NCI-H82 treated with DMSO at 0.1 percent for 48 hours (cell line): ENCODE measurements around the gene TMEM52.

Experiments
- DNase-seq: peaks from one replicate; lab custom pipeline; 2025; ENCODE audit not compliant: unreplicated experiment; lab: John Stamatoyannopoulos, UW

Gene TMEM52

DNA sequence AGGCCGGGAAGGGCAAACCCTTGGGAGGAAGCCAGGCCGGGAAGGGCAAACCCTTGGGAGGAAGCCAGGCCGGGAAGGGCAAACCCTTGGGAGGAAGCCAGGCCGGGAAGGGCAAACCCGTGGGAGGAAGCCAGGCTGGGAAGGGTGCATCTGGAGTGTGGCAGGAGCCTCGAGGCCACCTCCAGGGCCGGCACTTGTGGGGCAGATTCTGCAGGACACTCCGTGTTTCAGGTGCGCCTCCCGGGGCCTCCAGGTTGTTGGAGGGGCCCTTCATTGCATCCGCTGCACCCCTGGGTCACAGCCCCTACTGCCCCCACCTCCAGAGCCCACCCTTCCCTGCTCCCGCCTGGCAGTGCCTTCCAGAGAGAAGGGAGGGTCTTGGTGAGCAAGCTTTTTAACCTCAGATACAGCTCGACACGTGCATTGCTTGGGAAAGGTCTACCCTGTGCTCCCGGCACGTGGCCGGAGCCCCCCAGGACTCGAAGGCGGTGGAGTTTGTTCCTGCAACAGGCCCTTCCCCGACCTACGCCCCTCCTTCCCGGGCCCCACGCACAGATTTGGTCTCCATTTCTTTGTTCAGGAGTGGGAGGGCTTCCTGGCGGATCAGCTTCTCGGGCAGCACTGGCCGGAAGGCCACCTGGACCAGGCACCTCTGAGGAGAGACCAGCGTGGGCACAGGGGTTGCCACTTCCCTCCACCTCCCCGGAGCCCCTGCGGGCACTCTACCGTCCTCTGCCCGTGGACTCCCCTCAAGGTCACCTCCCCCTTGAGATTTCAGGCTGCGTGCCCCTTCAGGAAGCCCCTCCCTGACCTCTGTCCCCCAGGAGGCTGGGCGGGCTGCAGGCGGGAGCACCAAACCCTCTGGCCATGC lies 9.4 kb upstream of the TMEM52 start:
- no peak for DNase-seq

DNA sequence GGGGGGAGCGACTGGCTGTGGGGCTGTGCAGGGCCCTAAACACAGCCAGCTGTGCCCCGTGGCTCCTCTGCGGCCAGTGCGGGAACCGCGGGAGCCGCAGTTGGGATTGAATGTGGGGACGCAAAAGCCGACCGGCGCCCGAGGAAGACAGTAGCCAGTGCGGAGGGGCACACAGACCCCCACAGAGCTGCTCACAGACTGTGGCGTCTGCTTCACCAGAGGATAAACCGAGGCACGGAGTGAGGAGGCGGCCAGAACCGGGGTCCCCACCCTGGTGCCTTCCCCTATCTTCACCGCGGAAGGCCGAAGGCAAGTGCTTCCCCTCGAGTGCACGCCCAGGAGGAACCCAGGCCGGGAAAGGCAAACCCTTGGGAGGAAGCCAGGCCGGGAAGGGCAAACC lies 8.7 kb upstream of the TMEM52 start:
- no peak for DNase-seq

DNA sequence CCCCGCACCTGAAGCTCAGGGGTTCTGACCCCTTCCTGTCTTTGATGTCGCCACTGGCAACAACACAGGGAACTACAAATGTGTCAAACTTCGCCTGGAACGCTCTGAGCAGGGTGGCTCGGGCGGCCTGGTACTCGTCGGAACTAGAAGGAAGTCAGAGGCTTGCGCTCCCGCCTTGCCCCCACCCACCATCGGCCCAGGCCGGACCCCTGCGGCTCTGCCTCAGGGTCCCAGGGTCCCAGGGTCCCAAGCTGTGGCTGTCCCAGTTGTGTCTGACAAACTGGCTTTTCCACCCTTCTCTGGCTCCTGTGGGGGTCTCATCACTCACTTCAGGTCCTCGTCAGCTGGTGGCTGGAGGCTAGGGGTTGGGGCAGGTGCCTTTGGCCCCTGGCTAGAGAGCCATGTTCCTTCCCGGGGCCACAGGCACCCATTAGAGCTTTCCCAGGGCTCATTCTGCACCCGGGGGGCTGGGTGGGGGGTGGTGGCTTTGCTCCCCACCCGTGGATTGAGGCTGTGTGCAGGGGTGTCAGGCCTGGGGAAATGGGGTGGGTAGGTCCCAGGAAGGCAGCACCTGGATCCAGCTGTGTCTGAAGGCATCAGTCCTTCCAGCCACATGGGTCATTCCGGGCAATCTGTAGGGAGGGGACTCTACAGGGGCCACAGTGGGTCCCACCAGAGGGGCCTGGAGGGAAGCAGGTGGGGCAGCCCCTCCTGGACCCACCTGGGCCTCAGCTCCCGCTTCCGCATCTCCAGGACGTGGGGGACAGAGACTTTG lies 8.0 kb upstream of the TMEM52 start:
- no peak for DNase-seq

DNA sequence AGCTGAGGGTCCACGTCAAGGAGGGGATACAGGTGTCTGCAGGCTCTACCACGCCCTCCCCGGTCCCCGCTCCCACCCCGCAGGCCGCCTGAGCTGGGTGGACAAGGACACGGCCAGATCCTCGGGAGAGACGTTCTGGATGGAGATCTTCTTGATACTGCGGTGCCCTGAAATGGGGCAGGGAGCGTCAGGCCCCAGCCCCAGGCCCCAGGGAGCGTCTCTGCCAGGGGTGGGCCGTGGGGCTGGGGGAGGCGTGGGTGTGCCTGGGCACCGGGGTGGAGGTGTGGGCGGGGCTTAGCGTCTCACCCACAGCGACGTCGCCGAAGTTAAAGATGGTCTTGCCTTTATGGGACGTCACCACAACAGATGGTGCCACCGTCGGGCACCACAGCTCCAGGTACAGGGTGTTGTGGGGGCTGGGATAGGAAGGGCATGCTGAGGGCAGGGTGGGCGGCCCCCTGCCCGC lies 7.3 kb upstream of the TMEM52 start:
- no peak for DNase-seq

DNA sequence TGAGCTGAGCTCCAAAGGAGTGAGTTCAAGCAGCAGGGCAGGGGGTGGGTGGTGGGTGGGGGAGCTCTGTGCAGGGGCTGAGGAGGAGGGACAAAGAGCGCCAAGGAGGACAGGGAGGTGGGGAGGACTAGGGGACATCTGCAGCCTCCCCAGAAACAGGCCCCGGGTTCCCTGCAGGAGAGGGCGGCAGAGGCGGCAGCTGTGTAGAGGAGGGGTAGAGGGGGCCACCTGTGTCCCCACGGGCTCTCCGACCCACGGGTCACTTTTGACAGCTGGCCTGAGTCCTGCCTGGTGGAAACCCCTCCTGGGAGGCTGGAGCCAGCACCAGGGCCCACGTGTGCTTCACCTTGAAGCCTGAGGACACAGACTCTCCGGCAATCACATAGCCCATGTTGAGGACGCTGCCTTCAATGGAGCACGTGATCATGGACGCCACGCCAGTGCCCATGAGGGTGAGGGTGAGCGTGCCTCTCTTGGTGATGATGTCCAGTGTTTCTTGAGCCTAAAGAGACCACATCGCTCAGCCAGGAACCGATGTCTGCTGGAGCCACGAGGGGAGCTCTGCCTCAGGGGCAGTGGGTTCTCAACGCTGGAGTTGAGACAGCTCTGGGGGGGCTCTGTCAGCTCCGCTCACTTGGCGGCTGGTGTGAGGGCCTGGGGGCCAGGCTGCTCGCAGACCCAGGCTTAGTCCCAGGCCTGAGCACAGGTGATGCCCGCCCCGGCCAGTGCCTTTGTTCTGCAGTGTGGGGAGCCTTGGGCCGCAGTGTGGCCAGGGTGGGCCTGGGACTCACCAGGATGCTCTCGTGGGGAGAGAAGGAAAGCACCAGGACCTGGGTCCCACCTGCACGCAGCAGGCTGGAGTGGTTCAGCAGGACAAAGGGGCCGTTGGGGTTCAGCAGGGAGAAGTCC lies 6.6 kb upstream of the TMEM52 start:
- no peak for DNase-seq

DNA sequence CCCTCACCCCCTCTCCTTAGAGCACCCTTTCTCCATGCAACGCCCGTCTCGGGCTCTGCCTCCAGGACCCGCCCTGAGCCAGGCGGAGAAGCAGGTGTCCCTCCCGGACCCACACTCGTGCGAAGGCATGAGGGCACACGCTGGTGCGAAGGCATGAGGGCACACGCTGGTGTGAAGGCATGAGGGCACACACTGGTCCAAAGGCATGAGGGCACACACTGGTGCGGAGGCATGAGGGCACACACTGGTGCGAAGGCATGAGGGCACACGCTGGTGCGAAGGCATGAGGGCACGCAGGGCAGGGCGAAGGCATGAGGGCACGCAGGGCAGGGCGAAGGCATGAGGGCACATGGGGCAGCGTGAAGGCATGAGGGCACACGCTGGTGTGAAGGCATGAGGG lies 5.8 kb upstream of the TMEM52 start:
- no peak for DNase-seq

DNA sequence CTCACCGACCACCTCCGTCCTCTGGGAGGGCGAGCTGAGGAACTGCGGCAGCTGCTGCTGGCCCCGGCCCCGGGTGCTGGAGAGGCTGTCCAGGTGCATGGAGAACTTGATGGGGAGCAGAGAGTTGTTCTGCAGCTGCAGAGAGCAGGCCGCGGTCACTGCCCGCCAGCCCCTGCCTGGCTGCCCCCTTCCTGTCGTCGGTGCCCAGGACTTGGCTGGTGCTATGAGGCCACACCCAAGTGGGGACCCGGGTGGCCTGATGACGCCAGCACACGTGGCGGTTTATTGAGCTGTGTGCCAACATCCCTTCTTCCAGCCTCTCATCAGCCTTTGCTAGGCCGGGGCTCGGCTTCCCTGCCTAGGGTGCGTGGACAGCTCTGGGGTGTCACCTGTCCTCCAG lies 5.3 kb upstream of the TMEM52 start:
- no peak for DNase-seq

DNA sequence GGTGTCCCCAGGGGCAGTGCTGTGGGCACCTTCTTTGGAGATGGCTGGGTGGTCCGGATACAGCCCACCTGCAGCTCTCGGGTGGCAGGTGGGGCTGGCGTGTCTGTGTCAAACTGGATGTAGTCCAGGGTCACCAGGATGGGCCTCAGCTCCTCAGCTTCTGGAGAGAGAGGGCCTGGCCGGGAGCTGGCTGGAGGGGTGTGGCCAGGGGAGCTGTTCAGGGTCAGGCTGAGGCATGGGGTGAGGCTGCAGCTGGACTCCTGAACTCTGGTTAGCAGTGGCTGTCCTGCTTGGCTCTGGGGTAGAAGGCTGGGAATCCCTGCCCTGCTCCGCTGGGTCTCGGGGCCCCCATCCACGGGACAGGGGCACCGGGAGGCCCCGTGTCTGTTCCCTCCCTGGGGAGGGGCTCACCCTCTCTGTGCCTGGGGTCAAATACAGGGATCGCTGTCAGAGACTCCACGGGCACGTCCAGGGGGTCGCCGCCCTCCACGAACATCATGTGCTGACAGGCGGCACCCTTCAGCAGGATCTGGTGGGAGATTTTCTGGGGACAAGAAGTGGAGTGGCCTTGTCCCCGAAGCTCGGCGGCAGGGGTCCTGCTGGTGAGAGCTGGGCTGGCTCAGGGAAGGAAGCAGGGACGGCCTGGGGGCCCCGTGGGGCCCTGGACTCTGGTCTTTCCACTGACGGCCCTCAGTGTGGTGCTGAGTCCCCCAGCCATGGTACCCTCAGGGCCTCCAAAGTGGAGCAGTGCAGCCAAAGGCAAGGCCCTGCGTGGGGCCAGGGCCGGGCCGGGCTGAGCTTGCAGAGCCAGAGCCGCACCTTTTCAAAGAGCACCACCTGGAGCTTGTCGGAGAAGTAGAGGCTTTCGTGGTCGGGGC lies 4.1 kb upstream of the TMEM52 start:
- DNase-seq, result no peak

DNA sequence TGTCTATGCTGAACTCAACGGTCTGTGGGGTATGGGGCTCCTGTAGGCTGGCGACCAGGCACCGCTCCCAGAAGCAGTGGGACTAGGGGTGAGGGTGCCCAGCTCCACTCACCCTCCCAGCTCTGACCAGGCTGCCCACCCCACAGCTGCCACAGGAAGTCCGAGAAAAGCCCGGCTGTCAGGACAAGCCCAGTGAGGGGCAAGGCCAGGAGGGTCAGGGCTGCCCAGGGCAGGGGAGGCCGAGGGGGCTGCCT lies 3.5 kb upstream of the TMEM52 start:
- DNase-seq, result no peak

DNA sequence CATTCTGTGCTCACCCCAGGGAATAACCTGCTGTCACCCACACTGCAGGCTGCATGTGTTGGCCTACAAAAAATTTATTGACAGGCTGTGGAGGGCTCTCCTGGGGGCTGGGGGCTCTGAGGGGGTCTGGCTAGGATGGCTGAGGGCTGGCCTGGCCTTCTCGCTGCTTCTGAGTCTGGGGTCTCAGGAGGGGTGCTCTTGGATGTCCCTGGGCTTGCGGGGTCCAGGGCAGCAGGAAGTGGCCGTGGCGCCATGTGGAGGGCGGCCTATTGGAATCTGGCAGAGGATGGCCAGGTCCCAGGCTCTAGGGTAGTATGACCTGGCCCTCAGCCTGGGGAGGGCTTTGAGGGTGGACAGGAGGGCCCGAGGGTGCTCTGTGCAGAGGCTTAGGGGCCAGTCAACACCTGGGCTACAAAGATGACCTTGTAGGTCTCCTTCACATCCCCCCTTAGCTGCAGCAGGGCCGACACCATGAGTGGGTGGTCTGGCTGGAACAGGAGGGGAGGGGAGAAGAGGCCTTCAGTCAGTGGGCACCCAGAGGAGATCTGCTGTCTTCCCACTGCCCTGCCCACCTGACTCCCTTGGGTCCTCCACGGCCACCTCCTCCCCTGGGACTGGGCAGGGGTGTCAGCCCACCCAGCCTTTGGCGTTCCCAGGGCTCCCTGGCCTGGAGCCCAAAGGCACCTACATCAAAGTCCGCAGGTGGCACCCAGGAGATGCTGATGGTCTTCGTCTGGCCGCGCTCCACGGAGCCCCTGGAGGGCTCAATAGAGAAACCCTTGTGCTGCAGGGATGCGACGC lies 3.0 kb upstream of the TMEM52 start:
- no peak for DNase-seq

DNA sequence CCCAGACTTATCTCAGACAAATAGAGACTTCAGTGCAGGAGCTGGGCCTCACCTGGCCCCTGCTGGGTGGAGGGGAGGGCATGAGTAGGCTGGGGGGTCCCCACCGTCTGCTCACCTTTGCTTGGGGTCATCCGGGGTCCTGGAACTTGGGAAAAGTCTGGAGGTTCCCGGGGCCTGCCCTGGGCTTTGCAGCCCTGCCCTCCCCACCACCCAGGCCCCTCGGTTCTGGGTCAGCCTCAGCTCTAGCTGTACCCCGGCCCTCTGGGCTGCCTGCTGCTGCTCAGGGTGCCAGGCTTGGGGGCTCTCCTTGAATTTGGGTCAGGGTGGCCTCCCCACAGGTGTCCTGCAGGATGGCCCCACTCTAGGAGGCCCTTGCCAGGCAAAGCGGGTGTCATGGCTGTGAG lies 2.4 kb upstream of the TMEM52 start:
- no peak for DNase-seq

DNA sequence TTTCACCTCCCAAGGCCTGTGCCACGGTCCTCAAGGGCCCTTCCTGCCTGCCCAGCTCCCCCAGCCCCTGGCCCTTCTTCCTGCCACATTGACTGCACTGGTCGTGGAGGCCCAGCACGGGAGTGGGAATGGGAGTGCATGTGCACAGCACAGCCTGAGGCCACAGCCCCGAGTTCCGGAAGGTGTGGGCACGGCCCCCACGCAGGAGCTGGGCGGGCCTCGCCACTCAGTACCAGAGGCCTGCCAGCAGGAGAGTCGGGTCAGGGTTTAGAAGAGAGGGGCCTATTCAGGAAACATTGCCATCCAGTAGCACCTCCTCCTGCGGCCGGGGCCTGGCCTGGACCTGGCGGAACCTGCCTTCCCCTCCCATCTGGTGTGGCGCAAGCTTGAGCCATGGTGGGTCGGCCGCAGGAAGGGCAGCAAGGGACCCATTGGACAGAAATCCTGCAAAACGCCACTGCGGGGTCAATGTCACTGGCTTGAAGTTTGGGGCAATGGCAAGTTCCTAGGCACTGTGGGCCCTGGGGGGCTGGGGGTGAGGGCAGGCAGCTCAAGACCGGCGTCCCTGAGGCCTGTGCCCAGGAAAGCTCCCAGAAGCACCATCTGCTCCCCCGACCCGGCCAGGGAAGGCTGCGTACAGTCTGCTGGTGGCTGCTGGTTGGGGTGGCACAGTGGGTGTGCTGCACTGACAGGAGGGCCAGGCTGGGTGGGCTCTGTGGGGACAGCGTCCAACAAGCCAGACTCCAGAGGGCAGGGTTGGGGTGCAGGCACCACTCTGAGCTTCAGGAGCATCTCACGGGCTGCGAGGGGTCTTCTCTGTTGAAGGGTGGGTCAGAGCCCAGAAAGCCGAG lies 1.8 kb upstream of the TMEM52 start:
- no peak for DNase-seq

DNA sequence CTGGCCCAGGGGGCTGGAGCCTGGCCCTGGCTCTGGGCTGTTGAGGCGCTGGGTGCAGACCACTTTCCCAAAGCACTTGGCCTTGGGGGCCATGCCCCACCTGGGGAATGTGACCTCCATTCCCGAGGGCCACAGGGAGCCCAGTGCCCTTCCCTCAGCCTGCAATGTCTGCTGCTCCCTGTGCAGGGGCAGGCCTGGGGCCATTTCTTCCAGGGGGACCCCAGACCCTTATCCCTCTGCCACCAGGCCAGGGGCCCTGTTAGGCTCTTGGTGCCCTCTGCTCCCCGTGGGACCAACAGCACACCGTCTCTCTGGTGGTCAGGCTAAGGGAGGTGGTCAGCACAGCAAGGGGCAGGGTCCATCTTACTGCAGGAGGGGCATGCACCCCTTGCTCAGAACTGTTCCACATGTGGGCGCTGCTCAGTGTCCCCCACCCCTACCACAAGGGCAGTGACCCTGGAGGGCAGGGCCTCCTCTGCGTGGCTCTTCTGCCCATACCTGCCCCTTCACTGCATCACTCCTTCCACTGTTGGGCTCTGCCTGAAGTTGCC lies 1.1 kb upstream of the TMEM52 start:
- DNase-seq, result no peak

DNA sequence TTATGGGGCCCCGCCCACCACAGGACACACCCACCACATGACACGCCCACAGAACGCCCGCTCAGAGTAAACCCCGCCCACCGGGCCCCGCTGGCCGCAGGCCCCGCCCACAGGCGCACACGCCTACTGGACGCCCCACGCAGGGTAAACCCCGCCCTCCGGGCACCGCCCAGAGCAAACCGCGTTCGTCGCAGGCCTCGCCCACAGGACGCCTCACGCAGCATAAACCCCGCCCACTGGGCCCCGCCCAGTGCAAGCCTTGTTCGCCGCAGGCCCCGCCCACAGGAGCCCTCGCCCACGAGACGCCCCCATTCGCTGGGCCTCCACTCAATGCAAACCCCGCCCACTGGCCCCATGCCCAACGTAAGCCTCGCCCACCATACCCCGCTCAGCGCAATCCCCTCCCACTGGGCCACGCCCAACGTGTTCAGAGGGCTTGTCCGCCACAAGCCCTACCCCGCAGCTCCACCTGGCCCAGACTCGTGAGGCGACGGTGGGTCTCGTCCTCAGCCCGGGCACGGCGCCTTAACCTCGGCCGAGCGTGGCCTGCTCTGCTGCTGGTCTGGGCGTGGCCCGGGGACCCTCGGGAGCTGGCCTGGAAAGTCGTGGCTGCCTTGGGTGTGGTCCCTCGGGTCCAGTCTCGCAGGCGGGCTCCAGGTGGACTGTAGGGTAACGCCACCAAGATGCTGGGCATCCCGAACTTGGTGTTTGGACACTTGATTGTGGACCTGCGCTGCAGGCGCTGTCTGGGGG lies 401 bp upstream of the TMEM52 start:
- peak; percentile 93 for DNase-seq

DNA sequence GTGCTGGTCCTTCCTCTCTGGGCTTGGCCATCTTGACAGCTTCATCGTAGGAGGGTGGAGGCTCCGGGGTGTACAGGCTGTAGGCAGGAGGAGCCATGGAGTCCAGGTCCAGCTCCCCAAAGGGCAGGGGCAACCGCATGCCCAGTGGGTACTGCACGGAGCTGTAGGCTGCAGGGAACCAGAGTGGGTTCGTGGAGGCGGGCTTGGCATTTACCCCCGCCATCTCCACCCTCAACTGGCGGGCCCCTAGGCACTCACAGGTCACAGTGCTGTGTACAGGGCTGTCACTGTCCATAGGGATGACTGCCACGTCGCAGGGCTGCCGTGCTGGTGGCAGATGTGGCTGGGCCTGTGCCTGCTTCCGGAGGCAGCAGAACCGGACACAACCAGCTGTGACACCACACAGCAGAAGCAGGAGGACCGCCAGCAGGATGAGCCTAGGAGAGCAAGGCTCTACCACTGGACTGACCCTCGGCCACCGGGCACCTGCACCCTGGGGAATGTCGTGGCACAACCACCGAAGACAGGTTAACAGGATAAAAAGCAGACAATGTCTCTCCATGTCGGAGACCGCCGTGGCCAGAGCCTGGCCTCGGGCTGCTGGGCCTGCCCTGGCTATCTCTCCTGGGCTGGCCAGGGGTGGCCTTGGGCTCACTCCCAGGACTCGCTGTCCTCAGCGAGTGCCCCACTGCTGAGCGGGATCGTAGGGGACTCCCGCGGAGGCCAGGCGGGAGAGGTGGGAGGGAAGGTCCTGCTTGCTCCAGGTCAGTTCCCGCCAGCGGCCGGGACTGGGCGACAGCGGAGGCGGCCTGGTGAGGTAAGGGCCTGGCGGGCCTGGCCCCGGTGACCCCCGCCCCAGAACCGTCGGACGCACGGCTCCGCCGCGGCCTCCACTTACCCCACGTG lies 831 bp downstream of the TMEM52 start:
- DNase-seq, result no peak

DNA sequence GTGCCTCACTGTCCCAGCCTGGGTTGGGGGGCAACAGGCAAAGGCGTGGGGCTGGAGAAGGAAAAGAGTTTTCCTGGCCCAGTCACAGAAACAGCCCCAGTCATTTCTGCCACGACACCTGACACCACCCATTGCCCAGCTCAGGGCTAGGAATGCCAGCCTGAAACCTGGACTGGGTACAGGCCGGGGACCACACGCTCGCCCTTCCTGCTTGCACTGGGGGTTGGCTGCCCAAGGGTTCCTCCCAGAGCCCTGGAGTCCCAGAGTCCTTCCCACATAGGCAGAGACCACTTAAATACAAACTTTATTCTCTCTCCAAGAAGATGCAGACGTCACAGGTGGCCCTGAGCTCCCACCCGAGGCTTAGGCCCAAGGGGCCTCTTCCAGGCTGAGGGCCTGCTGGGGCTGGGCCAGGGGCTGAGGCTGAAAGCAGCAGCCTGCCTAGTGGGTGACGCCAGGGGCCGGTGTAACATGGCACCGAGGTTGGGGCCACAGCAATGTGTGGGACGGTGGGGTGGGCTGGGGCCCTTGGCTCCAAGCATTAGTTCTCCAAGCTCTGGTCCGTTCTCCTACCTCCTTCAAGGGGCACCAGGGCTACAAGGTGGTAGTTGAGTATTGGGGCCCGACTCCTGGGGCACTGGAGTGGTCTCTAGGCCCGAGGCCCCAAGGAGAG lies 1.6 kb downstream of the TMEM52 start:
- no peak for DNase-seq
